CD14-positive monocyte (primary cell): ENCODE data around the gene TNNT3. TPM values are rescaled to one million over a fixed set of nuclear protein-coding genes. Genes with fewer than 3 reads are reported as not detected.

Experiments
- DNase-seq, 3 donors: peaks; one replicate each; pipeline ENCODE4 v3.0.0-alpha.2; 2011 to 2022
- H2AFZ ChIP-seq: 2 replicates; pipeline ENCODE4 v1.6.0; 2012; ENCODE audit warnings: mild to moderate bottlenecking, low read depth, low read length, inconsistent platforms; ENCODE audit not compliant: insufficient read depth, poor library complexity, severe bottlenecking
- H3K27ac ChIP-seq, 2 donors: 1 replicate in 1 of 2; 2 replicates in 1 of 2; pipeline ENCODE4 v1.5.1; 2012 to 2013; ENCODE audit warnings: low read length in 2 of 2, control low read depth in 1 of 2, inconsistent platforms in 1 of 2, low read depth in 1 of 2, mild to moderate bottlenecking in 1 of 2
- H3K27me3 ChIP-seq, 2 donors: one replicate each; pipeline versions ENCODE4 v1.6.0 to v1.6.1; 2011 to 2013; ENCODE audit warnings: low read length in 2 of 2; ENCODE audit not compliant: control insufficient read depth in 2 of 2, insufficient read depth in 2 of 2
- H3K36me3 ChIP-seq, 2 donors: replicated peaks in 1 of 2; 1 replicate in 1 of 2; 2 replicates in 1 of 2; pipeline versions ENCODE4 v1.5.1 to v1.6.1; 2012 to 2013; ENCODE audit warnings: low read length in 2 of 2, control low read depth in 1 of 2, inconsistent platforms in 1 of 2, mild to moderate bottlenecking in 1 of 2; ENCODE audit not compliant: insufficient read depth in 2 of 2, control insufficient read depth in 1 of 2
- H3K4me1 ChIP-seq, 2 donors: 1 replicate in 1 of 2; 2 replicates in 1 of 2; pipeline versions ENCODE4 v1.5.1 to v1.6.1; 2012 to 2013; ENCODE audit warnings: low read length in 2 of 2, control low read depth in 1 of 2, inconsistent platforms in 1 of 2, mild to moderate bottlenecking in 1 of 2, moderate library complexity in 1 of 2; ENCODE audit not compliant: insufficient read depth in 2 of 2, control insufficient read depth in 1 of 2
- H3K4me2 ChIP-seq: replicated peaks from 2 replicates; pipeline ENCODE3; 2012; ENCODE audit warnings: low read length, moderate library complexity, mild to moderate bottlenecking; ENCODE audit not compliant: poor library complexity, severe bottlenecking; ENCODE audit errors: extremely low read depth
- H3K4me3 ChIP-seq, 3 experiments: fragments of 200-600 bp in 1 of 3; sonication (generic) in 1 of 3; replicated peaks in 1 of 3; 1 replicate in 2 of 3; 2 replicates in 1 of 3; pipeline ENCODE4 v1.5.1; 2011 to 2013; ENCODE audit warnings: low read length in 3 of 3, mild to moderate bottlenecking in 3 of 3, control low read depth in 2 of 3, low read depth in 2 of 3, inconsistent platforms in 1 of 3, moderate library complexity in 1 of 3
- H3K79me2 ChIP-seq: 2 replicates; pipeline ENCODE4 v1.6.0; 2012; ENCODE audit warnings: mild to moderate bottlenecking, control low read depth, inconsistent platforms, low read length, moderate library complexity; ENCODE audit not compliant: insufficient read depth
- H3K9ac ChIP-seq: 2 replicates; pipeline ENCODE4 v1.6.0; 2017; ENCODE audit warnings: low read length, mild to moderate bottlenecking; ENCODE audit not compliant: insufficient read depth, poor library complexity, severe bottlenecking
- H3K9me3 ChIP-seq, 2 donors: replicated peaks in 1 of 2; 1 replicate in 1 of 2; 2 replicates in 1 of 2; pipeline versions ENCODE4 v1.5.1 to v1.6.1; 2012 to 2013; ENCODE audit warnings: low read length in 2 of 2, control low read depth in 1 of 2; ENCODE audit not compliant: control insufficient read depth in 1 of 2, insufficient read depth in 1 of 2
- H4K20me1 ChIP-seq: 2 replicates; pipeline ENCODE4 v1.6.0; 2012; ENCODE audit warnings: mild to moderate bottlenecking, low read length, control low read depth, moderate library complexity; ENCODE audit not compliant: insufficient read depth
- H3K27ac Mint-ChIP-seq, 7 donors: one replicate each; pipeline ENCODE4 v1.8.0; 2020; ENCODE audit warnings: mild to moderate bottlenecking in 7 of 7, mixed read lengths in 7 of 7, moderate library complexity in 6 of 7, inconsistent platforms in 2 of 7
- H3K27me3 Mint-ChIP-seq, 3 donors: one replicate each; pipeline ENCODE4 v1.8.0; 2021 to 2022; ENCODE audit warnings: low read depth in 3 of 3, mild to moderate bottlenecking in 3 of 3, mixed read lengths in 3 of 3, moderate library complexity in 3 of 3, inconsistent platforms in 1 of 3
- H3K36me3 Mint-ChIP-seq, 2 donors: one replicate each; pipeline ENCODE4 v1.8.0; 2020; ENCODE audit warnings: mixed read lengths in 2 of 2, inconsistent platforms in 1 of 2, mild to moderate bottlenecking in 1 of 2
- H3K4me1 Mint-ChIP-seq: one replicate; pipeline ENCODE4 v1.8.0; 2020; ENCODE audit warnings: mild to moderate bottlenecking, mixed read lengths
- H3K4me3 Mint-ChIP-seq, 2 donors: one replicate each; pipeline ENCODE4 v1.8.0; 2020; ENCODE audit warnings: mild to moderate bottlenecking in 2 of 2, mixed read lengths in 2 of 2, moderate library complexity in 1 of 2
- H3K9me3 Mint-ChIP-seq, 7 donors: one replicate each; pipeline ENCODE4 v1.8.0; 2020 to 2022; ENCODE audit warnings: mixed read lengths in 7 of 7, mild to moderate bottlenecking in 6 of 7, moderate library complexity in 6 of 7, inconsistent platforms in 2 of 7
- CTCF ChIP-seq: fragments of 200-600 bp; IDR thresholded peaks from one replicate; pipeline ENCODE4 v1.8.0; 2022; ENCODE audit warnings: antibody characterized with exemption, mild to moderate bottlenecking
- WGBS: methylation state at CpG from one replicate; pipeline ENCODE4 v1.1.5; 2013; ENCODE audit warnings: missing lambda C conversion rate; ENCODE audit not compliant: insufficient coverage; 5-methylcytosine and 5-hydroxymethylcytosine counted together
- intact Hi-C, 2 donors: fragments of 100-400 bp; cut with micrococcal nuclease; formaldehyde crosslinking; loops; one replicate each; pipeline versions ENCODE4 v1.15.0 to v1.15.1; 2023
- polyA plus RNA-seq, 3 donors: library from polyadenylated mRNA; depleted of rRNA in 1 of 3; unstranded in 2 of 3; stranded (reverse) in 1 of 3; fragments of 300-500 nt in 2 of 3; fragments of >200 nt in 1 of 3; fragmentation: Illumina TruSeq in 2 of 3; gene quantifications; 1 replicate in 2 of 3; 2 replicates in 1 of 3; pipeline ENCODE4 v1.2.3, GENCODE V29; 2012 to 2021

TNNT3 gene
- polyA plus RNA-seq, 3 donors, result 1.4 TPM; not detected in 2

GRCh38 chr11:1890856-1891830, 28.4 kb upstream of the TNNT3 start:
- Mint-ChIP-seq H3K9me3 (peaks cover 0 to 23% (median 7%) of the 10 kb centered on the region in 7 donors), H3K27ac (peak overlapping the region in 1 of 7 donors; percentile 68), H3K27me3 (peaks cover 18 to 52% (median 27%) of the 10 kb centered on the region in 3 donors), H3K36me3 (peaks cover 3% of the 10 kb centered on the region in 2 donors), H3K4me1 (peaks cover 19% of the 10 kb centered on the region), H3K4me3 (peak overlapping the region; percentile 39 to 50)
- WGBS, result 4% methylated on average over 31 of the region's 34 CpGs
- H3K9ac ChIP-seq, result no peak overlapping the region
- peak in 2 of 3 donors; percentile 28 to 29 for DNase-seq
- no peaks in the 10 kb centered on the region for H3K79me2 ChIP-seq
- peaks cover 78% of the 10 kb centered on the region for H4K20me1 ChIP-seq
- peaks cover 36 to 44% of the 10 kb centered on the region in 2 donors for H3K4me1 ChIP-seq
- intact Hi-C loops, result loop anchor here in 1 of 2 donors (5.0 kb wide), 1 partner anchor 261 kb away; no protein-coding TSS in a partner anchor
- H3K36me3 ChIP-seq, result peaks cover 35 to 36% of the 10 kb centered on the region in 2 donors
- TF ChIP-seq CTCF, result no peak
- no peak overlapping the region for H3K4me3 ChIP-seq
- no peak overlapping the region for H3K27ac ChIP-seq
- no peak overlapping the region for H2AFZ ChIP-seq
- no peak overlapping the region for H3K4me2 ChIP-seq
- H3K27me3 ChIP-seq, result peaks cover 0 to 26% of the 10 kb centered on the region in 2 donors
- H3K9me3 ChIP-seq, result no peaks in the 10 kb centered on the region

GRCh38 chr11:1891831-1892115, 27.7 kb upstream of the TNNT3 start, which contains the start of gene PRR33:
Gene PRR33, minus strand, starts transcription at chr11:1891895. Its CDS starts 1,311 bp downstream, at chr11:1890584.
- Histone ChIP-seq H3K79me2 (no peaks in the 10 kb centered on the region), H3K36me3 (peaks cover 29% of the 10 kb centered on the region in 2 donors), H3K9ac (no peak within 1 kb of the TSS), H3K4me2 (no peak within 1 kb of the TSS), H3K4me1 (peaks cover 39 to 48% of the 10 kb centered on the region in 2 donors), H3K4me3 (no peak within 1 kb of the TSS), H2AFZ (no peak within 1 kb of the TSS), H4K20me1 (peaks cover 72% of the 10 kb centered on the region), H3K9me3 (no peaks in the 10 kb centered on the region), H3K27ac (no peak within 1 kb of the TSS), H3K27me3 (peaks cover 0 to 26% of the 10 kb centered on the region in 2 donors)
- Mint-ChIP-seq H3K4me3 (peak within 1 kb of the TSS; percentile 39 to 50), H3K4me1 (peaks cover 24% of the 10 kb centered on the region), H3K27me3 (peaks cover 20 to 49% (median 27%) of the 10 kb centered on the region in 3 donors), H3K36me3 (peaks cover 3% of the 10 kb centered on the region in 2 donors), H3K27ac (peak within 1 kb of the TSS in 2 of 7 donors; percentile 53 to 68), H3K9me3 (peaks cover 0 to 22% (median 7%) of the 10 kb centered on the region in 7 donors)
- no peak for TF ChIP-seq CTCF
- intact Hi-C loops, result loop anchor here in 1 of 2 donors (5.0 kb wide), 1 partner anchor 261 kb away; no protein-coding TSS in a partner anchor
- WGBS, result no CpG with 5 or more reads among the region's 7 CpGs
- no peak for DNase-seq
